Pons (tissue), 1 donor: ENCODE data around the gene MPG.
"Not testable (repeated sequence)": the region's sequence is repeated elsewhere in the genome, so short reads cannot be mapped to it uniquely, and the experiment has no call there.

Source experiments
- DNase-seq: peaks from one replicate; pipeline ENCODE4 v3.0.0-alpha.2; 2016; ENCODE audit warnings: low spot score

Gene MPG

GRCh38 chr16:112153-112840 is 34.3 kb downstream of the MPG start:
- no peak for DNase-seq

DNA sequence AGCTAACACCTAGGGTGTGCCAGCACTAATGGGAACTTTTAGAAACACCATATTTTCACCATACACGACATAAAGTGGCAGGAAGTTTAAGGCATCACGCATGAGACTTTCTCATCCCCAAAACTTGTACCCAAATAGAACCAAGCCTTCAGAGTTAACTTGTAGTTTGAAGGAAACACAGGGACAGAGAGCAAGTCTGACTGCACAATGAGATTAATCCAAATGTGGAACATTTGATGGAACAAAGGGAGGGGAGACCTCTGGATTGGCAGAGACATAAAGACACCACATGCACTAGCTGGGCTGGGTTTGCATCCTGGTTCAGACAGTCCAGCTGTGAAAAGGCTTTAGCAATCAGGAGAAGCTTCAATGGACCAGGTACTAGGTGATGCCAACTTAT is 36.3 kb downstream of the MPG start:
- no peak for DNase-seq

DNA sequence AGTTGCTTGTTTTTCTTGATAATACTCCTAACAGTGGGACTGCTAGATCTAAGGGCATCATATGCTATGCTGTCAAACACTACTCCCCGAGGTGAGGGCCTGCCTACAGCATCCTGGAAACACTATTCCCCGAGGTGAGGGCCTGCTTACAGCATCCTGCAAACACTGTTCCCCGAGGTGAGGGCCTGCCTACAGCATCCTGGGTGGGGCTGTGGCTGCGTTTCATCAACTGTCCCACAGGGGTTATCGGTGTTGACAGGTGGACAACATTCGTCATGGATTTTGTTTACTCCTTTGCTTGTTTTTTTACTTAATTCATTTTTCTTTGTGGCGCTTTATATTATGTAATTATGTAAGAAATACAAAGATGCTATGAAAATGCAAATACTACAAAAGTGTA is 38.0 kb downstream of the MPG start:
- no peak for DNase-seq

GRCh38 chr16:117379-118365 is 39.6 kb downstream of the MPG start:
- no peak for DNase-seq

GRCh38 chr16:118857-119256 is 40.8 kb downstream of the MPG start:
- DNase-seq: no peak

DNA sequence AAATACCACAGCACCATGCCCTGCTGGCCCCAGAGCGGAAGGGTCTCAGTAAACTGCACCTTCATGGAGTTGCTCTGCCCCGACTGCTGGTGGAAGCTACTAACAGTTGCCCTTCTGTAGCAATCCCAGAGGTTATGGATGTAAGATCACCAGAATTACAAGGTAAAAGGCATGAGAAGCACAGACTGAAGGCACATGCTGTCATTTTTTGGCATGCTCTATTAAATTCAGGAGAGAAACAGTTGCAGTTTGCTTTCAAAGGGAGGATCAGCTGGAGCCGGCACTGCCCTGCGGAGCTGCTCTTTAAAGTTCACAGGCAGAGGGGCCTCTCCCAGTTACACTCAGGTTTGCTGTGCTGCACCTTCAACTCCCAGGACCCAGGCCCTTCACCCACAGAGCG is 41.3 kb downstream of the MPG start:
- no peak for DNase-seq

DNA sequence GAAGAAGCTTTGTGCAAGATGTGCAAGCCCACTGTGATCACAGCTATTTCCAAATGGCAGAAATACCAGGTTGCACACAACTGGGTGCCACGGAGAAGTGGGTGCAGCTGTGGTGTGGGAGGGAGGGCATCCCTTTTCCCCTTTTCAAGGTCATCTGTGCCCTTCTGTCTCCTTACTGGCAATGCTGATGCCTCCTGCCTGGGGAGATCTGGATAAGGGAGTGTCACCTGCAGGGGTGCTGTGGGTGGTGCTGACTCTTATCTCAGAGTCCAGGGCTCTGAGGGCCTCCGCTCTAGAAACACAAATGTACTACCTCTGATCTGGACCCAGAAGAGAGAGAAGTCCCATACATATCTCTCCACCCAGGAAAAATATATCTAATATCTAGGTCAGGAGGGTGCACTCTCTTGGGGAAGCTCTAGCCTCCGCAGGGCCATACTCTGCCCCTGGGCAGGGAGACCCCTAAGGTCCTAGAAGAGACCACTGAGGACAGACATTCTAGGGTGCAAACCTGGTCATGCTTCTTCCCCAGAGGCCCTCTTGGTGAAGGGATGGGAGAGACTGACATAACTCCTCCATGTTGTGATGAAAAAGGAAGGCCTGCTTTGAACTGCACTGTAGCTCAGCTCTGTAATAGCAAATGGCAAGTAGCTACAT is 41.9 kb downstream of the MPG start:
- DNase-seq: no peak

DNA sequence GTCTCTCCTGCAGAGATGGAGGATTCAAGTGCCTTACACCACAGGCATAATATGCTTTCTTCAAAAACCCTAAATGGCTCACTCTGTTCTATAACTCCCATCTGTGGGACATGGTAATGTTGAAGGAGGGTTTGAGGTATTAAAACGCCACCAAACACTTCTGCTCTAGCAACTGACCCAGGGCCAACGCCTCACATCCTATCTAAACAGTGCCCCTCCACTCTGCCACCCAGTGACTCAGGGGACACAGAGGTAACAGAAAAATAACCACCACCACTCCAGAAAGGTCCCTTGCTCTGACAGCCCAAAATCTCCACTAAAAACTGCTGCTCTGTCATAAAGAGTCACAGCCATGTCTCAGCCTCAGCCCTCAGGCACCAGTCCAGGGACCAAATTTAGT is 42.7 kb downstream of the MPG start:
- DNase-seq: no peak

DNA sequence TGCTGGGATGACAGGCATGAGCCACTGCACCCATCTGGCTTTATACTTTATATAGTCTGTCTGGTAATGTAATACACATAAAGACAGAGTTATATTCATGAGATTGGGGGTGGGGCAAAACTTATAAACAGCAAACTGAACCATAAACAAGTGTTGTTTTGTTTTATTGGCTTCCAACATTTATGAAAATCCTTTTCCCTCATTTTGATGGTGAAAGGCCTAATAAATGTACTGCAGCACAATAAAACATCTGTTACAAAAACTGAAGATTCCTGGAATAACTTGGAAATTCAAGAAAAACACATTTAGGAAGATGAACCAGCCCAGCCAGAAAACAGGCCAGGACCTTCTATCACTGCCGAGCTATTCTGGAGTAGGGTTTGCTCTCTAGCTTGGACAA is 44.3 kb downstream of the MPG start:
- no peak for DNase-seq

DNA sequence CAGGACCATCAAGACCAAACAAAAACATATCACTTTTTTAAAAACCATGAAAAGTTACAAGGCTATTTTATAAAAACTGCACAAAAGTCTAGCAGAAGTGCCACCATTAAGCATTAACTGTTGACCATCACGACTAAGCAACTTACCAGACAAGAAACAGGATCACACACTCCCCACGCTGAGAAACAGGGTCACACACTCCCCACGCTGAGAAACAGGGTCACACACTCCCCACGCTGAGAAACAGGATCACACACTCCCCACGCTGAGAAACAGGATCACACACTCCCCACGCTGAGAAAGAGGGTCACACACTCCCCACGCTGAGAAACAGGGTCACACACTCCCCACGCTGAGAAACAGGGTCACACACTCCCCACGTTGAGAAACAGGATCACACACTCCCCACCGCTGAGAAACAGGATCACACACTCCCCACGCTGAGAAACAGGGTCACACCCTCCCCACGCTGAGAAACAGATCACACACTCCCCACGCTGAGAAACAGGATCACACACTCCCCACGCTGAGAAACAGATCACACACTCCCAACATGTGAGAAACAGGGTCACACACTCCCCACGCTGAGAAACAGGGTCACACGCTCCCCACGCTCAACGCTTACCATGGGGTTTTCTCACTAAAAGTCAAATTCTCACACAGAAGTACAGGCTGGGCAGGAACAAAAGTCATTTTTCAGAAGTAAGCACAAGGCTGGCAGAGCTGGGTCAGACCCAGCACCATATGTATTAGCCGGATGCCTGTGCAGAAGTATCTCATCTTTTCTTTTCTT is 45.7 kb downstream of the MPG start:
- DNase-seq: not testable (repeated sequence)

DNA sequence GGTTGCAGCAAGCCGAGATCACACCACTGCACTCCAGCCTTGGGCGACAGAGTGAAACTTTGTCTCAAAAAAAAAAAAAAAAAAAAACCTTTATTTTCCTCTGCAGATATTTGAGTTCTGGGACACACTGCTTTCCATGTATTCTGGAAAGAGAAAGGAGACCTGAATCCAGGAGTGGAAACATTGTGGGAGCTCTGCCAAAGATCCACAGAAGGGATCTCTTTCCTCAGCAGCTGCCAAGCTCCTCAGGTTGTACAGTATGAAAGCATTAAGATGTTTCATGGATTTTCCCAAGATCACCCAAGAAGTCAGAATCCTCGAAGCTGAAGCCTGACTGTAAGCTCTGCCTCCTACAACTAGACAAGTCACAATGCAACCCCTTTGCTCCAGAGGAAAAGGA is 47.0 kb downstream of the MPG start:
- DNase-seq: no peak

DNA sequence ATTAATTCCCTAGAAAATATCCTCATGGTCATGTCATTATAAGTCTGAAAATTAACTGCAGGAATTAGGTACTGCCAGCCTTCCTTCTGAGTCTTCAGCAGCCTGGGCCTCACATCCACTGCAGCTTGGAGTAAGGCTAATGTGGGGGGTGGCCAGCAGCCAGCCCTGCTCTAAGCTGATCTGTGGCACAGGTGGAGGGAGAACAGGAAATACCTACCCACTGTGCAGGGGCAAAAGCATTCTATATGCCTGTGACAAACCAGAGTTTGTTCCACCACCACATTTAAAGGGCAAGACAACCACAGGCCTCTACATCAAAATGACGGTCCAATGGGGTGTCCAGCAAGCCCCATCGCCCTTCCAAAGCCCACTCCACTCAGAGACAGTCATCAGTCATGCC is 51.0 kb downstream of the MPG start:
- no peak for DNase-seq

- DNase-seq: no peak
Measured at GRCh38 chr16:130533-131173, 52.6 kb downstream of the MPG start.

GRCh38 chr16:132120-132519 is 54.1 kb downstream of the MPG start:
- no peak for DNase-seq

DNA sequence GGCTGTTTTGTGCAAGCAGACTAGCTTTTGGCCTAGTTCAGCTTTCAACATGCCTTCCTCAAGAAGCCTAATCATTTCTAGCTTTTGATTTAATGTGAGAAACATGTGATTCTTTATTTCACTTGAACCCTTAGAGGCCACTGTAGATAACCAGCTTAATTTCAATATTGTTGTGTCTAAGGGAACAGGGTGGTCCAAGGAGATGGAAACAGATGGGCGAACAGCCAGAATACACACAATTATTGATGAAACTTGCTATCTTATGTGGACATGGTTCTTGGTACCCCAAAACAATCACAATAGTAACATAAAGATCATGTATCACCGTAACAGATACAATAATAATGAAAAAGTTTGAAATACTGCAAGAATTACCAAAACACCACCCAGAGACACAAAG is 55.7 kb downstream of the MPG start:
- no peak for DNase-seq
